Kidney (tissue), 19 donors: ENCODE data around the gene SPDYE2. TPM values are rescaled to one million over a fixed set of nuclear protein-coding genes. Genes with fewer than 3 reads are reported as not detected.
"Not testable (repeated sequence)": the region's sequence is repeated elsewhere in the genome, so short reads cannot be mapped to it uniquely, and the experiment has no call there.

ENCODE experiments used
- DNase-seq, 5 donors: peaks; one replicate each; pipeline ENCODE4 v3.0.0-alpha.2; 2013 to 2020
- FAIRE-seq: peaks from 2 replicates; lab custom pipeline; 2012; peaks lifted over from hg19 to GRCh38; lab: Jason Lieb, UNC
- H3K27ac ChIP-seq, 2 donors: one replicate each; pipeline ENCODE4 v1.7.0; 2013; ENCODE audit warnings: low read depth in 2 of 2, low read length in 2 of 2, inconsistent platforms in 1 of 2
- H3K27me3 ChIP-seq: one replicate; pipeline ENCODE4 v1.7.1; 2013; ENCODE audit warnings: low read length, inconsistent platforms; ENCODE audit not compliant: control insufficient read depth, insufficient read depth
- H3K36me3 ChIP-seq, 3 donors: one replicate each; pipeline versions ENCODE4 v1.7.0 to v1.7.1; 2013; ENCODE audit warnings: low read length in 3 of 3, control low read depth in 1 of 3, inconsistent platforms in 1 of 3; ENCODE audit not compliant: insufficient read depth in 3 of 3, control insufficient read depth in 2 of 3
- H3K4me1 ChIP-seq, 3 donors: one replicate each; pipeline versions ENCODE4 v1.7.0 to v1.7.1; 2013; ENCODE audit warnings: low read length in 3 of 3, inconsistent platforms in 1 of 3, low read depth in 1 of 3; ENCODE audit not compliant: control insufficient read depth in 2 of 3, insufficient read depth in 2 of 3
- H3K4me3 ChIP-seq, 3 donors: one replicate each; pipeline versions ENCODE4 v1.7.0 to v1.8.1; 2013; ENCODE audit warnings: low read length in 3 of 3, control low read depth in 1 of 3, inconsistent platforms in 1 of 3
- H3K9ac ChIP-seq, 3 donors: one replicate each; pipeline versions ENCODE4 v1.7.0 to v1.7.1; 2013; ENCODE audit warnings: low read length in 3 of 3, control low read depth in 1 of 3, inconsistent platforms in 1 of 3
- H3K9me3 ChIP-seq, 3 donors: one replicate each; pipeline versions ENCODE4 v1.7.0 to v1.7.1; 2013; ENCODE audit warnings: low read length in 3 of 3, control low read depth in 1 of 3, inconsistent platforms in 1 of 3; ENCODE audit not compliant: control insufficient read depth in 2 of 3, insufficient read depth in 1 of 3
- intact Hi-C: fragments of 100-400 bp; cut with DNase I; formaldehyde crosslinking; loops from one replicate; pipeline ENCODE4 v1.11.1; 2022
- long read RNA-seq, 10 donors: library from polyadenylated mRNA in 1 of 10; unstranded in 1 of 10; transcript quantifications; one replicate each; pipeline ENCODE4 v2.0.0 and lab custom pipeline, GENCODE V29; 2021 to 2026
- polyA plus RNA-seq: library from polyadenylated mRNA; stranded (reverse); fragments of 350-450 nt; fragmentation: Illumina TruSeq; extraction: RNeasy Lipid Tissue Mini Kit (QIAGEN cat#74804); gene quantifications from one replicate; pipeline ENCODE4 v1.2.3, GENCODE V29; 2014; ENCODE audit warnings: low read depth, low replicate concordance; ENCODE audit not compliant: insufficient read depth
- total RNA-seq: library from RNA; stranded (reverse); fragmentation: NEBNext Ultra II Directional; extraction: Animal tissue kit (Norgen Biotek cat#: 25700); gene quantifications from one replicate; pipeline ENCODE4 v1.2.1, GENCODE V29; 2021
- donor health status: control.
- donor health status: control.
- donor health status: DM: yes; HTN: yes; CAD: no.
- donor health status: Normal renal cell carcinoma (clear cell type).

SPDYE2 gene, protein sequence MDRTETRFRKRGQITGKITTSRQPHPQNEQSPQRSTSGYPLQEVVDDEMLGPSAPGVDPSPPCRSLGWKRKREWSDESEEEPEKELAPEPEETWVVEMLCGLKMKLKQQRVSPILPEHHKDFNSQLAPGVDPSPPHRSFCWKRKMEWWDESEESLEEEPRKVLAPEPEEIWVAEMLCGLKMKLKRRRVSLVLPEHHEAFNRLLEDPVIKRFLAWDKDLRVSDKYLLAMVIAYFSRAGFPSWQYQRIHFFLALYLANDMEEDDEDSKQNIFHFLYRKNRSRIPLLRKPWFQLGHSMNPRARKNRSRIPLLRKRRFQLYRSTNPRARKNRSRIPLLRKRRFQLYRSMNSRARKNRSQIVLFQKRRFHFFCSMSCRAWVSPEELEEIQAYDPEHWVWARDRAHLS
- 0.50 TPM for total RNA-seq
- polyA plus RNA-seq, result not detected
- long read RNA-seq, donor 1, partial matches to known transcripts, result 11 of 11 reads
- long read RNA-seq, donor 1, other reads (novel, unspliced or antisense), result 0 of 11 reads
- long read RNA-seq, donor 2, partial matches to known transcripts, result 7 of 13 reads
- long read RNA-seq, donor 2, other reads (novel, unspliced or antisense), result 6 of 13 reads
- long read RNA-seq, donor 3, partial matches to known transcripts, result 27 of 32 reads
- long read RNA-seq, donor 3, other reads (novel, unspliced or antisense), result 5 of 32 reads
- long read RNA-seq, donor 4, result 0 reads
- long read RNA-seq, donor 5, result 0 reads
- long read RNA-seq, donor 6, result 0 reads
- long read RNA-seq, donor 7, partial matches to known transcripts, result 0 of 28 reads
- long read RNA-seq, donor 7, other reads (novel, unspliced or antisense), result 28 of 28 reads
- long read RNA-seq, donor 8, partial matches to known transcripts, result 7 of 7 reads
- long read RNA-seq, donor 8, other reads (novel, unspliced or antisense), result 0 of 7 reads
- long read RNA-seq, donor 9, partial matches to known transcripts, result 6 of 6 reads
- long read RNA-seq, donor 9, other reads (novel, unspliced or antisense), result 0 of 6 reads
- long read RNA-seq, donor 10, partial matches to known transcripts, result 9 of 9 reads
- long read RNA-seq, donor 10, other reads (novel, unspliced or antisense), result 0 of 9 reads

DNA sequence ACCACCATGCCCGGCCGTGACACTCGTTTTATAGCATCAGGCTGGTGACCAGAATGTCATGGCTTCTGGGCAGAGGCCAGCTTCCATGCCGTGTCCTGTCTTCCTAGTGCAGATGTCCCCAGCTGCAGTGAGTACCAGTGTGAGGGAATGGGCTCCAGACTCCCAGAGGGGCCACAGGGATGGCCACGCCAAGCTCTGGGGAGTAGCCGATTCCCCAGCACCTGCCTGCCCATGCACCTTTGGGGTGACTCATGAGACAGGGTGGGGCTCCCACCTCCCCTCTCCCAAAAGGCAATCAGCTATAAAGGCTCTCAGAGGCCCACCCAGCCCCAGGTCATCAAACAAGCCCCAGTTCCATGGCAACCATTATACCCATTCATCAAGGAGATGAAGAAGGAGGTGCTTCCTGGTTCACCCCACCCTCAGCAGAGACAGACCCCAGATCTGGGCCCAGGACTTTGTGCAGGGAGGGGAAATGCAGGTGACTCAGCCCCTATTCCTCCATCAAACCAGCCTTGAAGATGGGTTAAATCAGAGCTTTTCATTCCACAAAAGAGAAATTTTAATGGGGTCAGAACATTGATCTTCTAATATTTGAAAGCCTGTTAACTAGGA, at the start of gene SPDYE2:
Gene SPDYE2 (plus strand): TSS at position 419 of the 615 bp plus-strand sequence. CDS start 2,030 bp downstream, outside the sequence.
- DNase-seq, H3K36me3 ChIP-seq, H3K27ac ChIP-seq, FAIRE-seq, H3K9me3 ChIP-seq, H3K4me3 ChIP-seq, intact Hi-C loops, H3K4me1 ChIP-seq, H3K27me3 ChIP-seq, H3K9ac ChIP-seq: not testable (repeated sequence)

DNA sequence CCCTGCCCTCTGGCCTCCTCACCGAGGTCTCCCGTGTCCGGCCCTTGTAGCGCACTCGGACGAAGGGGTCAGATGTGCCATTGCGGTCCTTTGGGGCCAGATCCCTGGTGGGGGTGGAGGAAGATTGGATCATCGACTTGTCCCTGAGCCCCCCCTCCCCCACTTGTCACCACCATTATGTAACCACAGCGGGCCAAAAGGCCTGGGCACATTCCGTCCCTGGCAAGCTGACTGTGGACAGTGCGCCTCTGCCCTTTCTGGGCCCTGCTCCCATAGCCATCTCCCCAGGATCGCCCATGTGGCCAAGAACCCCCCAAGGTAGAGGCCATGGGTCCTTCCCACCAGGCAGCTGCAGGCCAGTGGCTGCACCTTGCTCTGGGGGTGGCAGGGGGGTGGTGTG, 47.9 kb upstream of the SPDYE2 start:
- FAIRE-seq, H3K4me3 ChIP-seq, intact Hi-C loops, H3K36me3 ChIP-seq, H3K27me3 ChIP-seq, H3K9me3 ChIP-seq, H3K27ac ChIP-seq, H3K4me1 ChIP-seq, H3K9ac ChIP-seq, DNase-seq: not testable (repeated sequence)

DNA sequence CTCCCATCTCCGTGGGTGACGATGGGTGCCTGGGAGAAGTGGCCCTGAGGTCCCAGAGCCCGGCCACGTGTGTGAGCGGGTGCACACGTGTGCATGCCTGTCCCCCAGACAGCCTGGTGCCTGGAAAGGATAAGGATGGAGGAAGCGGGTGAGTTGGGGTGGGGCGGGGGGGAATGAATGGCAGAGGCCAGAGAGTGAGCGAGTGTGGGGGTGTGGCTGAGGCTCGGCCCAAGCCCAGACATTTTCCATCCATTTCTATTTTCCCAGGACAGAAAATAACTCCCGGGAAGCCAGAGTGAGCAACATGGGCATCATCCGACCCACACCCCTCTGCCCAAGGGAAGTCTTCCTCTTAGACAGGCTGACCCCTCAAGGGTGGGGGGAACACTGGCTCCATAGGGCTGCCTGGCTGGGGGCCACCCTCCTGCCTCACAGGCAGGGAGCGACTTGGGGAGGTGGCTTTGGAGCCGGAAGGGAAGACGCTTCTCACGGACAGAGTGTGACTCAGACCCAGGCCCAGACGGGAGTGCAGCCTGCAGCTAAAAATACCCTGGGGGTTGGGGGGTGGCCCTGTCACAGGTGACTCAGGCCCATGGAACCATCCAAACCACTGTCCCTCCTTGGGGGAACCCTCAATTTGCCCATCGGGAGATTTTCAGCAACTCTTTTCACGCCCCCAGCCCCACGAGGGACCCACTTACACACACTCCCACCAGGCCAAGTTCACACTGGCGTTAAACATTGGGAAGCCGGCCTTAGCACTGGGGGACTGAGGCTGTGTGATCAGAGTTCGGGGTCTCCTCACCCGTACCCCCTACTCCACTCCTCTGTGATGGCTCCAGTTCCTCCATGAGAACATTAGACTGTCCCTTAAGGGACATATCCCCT, 45.5 kb upstream of the SPDYE2 start:
- H3K9me3 ChIP-seq, H3K27me3 ChIP-seq, FAIRE-seq, H3K4me3 ChIP-seq, H3K4me1 ChIP-seq, H3K27ac ChIP-seq, H3K9ac ChIP-seq, intact Hi-C loops, H3K36me3 ChIP-seq: not testable (repeated sequence)
- DNase-seq, result peak in 1 of 5 donors; percentile 29

DNA sequence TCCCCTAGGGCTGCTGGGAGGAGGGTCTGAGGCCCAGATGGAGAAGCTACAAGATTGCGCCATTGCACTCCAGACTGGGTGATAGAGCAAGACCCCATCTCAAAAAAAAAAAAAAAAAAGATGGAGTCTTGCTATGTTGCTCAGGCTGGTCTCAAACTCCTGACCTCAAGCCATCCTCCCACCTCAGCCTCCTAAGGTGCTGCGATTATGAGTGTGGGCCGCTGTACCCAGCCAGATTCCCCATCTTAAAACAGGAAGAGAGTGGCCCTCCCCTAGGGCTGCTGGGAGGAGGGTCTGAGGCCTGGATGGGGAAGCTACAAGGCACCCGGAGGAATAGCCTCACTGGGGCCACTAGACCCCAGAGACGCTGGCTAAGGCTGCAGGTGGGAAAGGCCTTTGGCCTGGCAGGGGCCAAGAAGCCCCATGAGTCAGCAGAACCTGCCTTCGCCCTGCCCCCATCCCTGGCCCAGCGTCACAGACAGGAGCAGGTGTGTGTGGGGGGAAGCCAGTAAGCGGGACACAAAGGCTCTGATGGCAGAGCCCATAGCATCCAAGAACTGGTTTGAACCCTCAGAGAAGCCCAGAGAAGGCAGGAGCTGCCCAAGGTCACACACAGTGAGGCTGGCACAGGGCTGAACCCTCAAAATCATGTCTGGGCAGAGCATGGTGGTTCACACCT, 43.5 kb upstream of the SPDYE2 start:
- intact Hi-C loops, FAIRE-seq, H3K4me1 ChIP-seq, H3K27me3 ChIP-seq, H3K9ac ChIP-seq, H3K27ac ChIP-seq, H3K9me3 ChIP-seq, H3K36me3 ChIP-seq, H3K4me3 ChIP-seq: not testable (repeated sequence)
- DNase-seq, result peak in 1 of 5 donors; percentile 20

DNA sequence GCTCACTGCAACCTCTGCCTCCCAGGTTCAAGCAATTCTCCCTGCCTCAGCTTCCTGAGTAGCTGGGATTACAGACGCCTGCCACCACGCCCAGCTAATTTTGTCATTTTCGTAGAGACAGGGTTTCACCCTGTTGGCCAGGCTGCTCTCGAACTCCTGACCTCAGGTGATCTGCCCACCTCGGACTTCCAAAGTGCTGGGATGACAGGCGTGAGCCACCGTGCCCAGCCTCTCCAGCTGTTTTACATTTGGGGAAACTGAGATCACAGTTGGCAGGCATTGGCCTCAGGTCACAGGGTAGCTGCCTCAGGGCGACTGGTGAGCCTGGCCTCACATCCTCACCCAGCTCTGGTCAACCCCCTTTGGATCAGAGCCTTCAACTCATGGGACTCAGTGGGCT, 40.5 kb upstream of the SPDYE2 start:
- H3K9me3 ChIP-seq, H3K27me3 ChIP-seq, intact Hi-C loops, H3K4me1 ChIP-seq, H3K4me3 ChIP-seq, H3K36me3 ChIP-seq, FAIRE-seq, H3K27ac ChIP-seq, H3K9ac ChIP-seq: not testable (repeated sequence)
- peak in 1 of 5 donors; percentile 69 for DNase-seq

DNA sequence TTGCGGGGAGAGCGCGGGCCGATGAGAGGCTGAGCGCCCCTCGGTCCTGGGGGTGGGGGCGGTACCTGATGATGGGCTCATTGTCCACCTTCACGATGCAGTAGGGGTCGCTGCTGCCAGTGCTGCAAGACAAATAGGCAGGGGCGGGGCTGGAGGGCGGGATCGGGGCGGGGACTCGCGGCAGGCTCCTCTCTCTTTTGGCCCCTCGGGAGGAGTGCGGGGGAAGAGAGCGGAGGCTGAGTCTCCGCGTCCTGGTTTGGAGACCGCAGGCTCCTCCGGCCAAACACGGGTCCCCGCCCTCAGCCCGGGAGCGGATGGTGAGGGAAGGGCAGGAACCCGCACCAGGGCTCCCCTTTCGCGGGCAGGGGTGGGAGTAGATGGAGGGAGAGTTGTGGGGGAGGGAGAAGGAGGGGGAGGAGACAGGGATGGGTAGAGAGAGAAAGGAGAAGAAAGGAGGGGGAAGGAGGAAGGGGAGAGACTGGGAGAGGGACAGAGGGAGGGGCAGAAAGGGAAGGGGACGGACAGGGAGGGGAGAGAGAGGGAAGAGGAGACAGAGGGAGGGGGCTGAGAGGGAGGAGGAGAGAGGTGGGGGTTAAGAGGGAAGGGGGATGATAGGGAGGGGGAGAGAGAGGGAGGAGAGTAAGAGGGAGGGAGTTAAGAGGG, 39.0 kb upstream of the SPDYE2 start:
- H3K9ac ChIP-seq, H3K36me3 ChIP-seq, H3K9me3 ChIP-seq, intact Hi-C loops, DNase-seq, H3K4me1 ChIP-seq, H3K4me3 ChIP-seq, FAIRE-seq, H3K27me3 ChIP-seq: not testable (repeated sequence)
- H3K27ac ChIP-seq, result peak overlapping the region in 1 of 2 donors; percentile 41
